ENCODE results near the gene PHOSPHO2. TPM values are rescaled to one million over a fixed set of nuclear protein-coding genes. Genes with fewer than 3 reads are reported as not detected.

PHOSPHO2 gene
- polyA plus RNA-seq, 1 donor: 18.1 TPM

Other genes with a start within 250 kb of the PHOSPHO2 start
- gene BBS5, start 215.0 kb upstream of the PHOSPHO2 start, polyA plus RNA-seq: 5.8 TPM
- gene KLHL41, start 184.8 kb upstream of the PHOSPHO2 start, polyA plus RNA-seq: 5.1 TPM
- gene FASTKD1, start 120.6 kb upstream of the PHOSPHO2 start, polyA plus RNA-seq: 33.9 TPM
- 75.2 TPM for gene PPIG, start 110.1 kb upstream of the PHOSPHO2 start, polyA plus RNA-seq
- gene CFAP210, start 64 bp upstream of the PHOSPHO2 start, polyA plus RNA-seq: 0.13 TPM
- gene KLHL23, start 39.4 kb downstream of the PHOSPHO2 start, polyA plus RNA-seq: 38.1 TPM
- 124 TPM for gene SSB, start 104.4 kb downstream of the PHOSPHO2 start, polyA plus RNA-seq
- gene METTL5, start 130.4 kb downstream of the PHOSPHO2 start, polyA plus RNA-seq: 48.5 TPM
- gene UBR3, start 133.0 kb downstream of the PHOSPHO2 start, polyA plus RNA-seq: 24.0 TPM